ENCODE data around the gene CSTB. TPM values are rescaled to one million over a fixed set of nuclear protein-coding genes. Genes with fewer than 3 reads are reported as not detected.

The CSTB gene
- total RNA-seq, 2 donors from 2014 or later = 2.3 to 8.4 TPM

- no peaks in the 10 kb centered on the region for H3K9me3 ChIP-seq
- no peak for TF ChIP-seq CTCF (IDR thresholded peaks at IDR 0.05)
- H3K4me1 ChIP-seq (ENCODE audit: control insufficient read depth in 1 of 2, low read depth in 2 of 2) = peaks cover 11 to 23% of the 10 kb centered on the region in 2 donors
- no peaks in the 10 kb centered on the region for H3K27me3 ChIP-seq (replicated peaks; ENCODE audit: insufficient read depth)
- no peak for DNase-seq (ENCODE audit: low spot score)
- H3K4me3 ChIP-seq = no peak overlapping the region
- peaks cover 38% of the 10 kb centered on the region for H3K36me3 ChIP-seq
- no peak for ATAC-seq (ENCODE audit: insufficient number of reproducible peaks, low FRiP score, low read depth)
- no peak overlapping the region for H3K27ac ChIP-seq
Observed at GRCh38 chr21:43755820-43756594, 20.1 kb downstream of the CSTB start.

- no peak for ATAC-seq (ENCODE audit: insufficient number of reproducible peaks, low FRiP score, low read depth)
- H3K27ac ChIP-seq = no peak overlapping the region
- no peak for DNase-seq (ENCODE audit: low spot score)
Observed at GRCh38 chr21:43754948-43755781, 20.9 kb downstream of the CSTB start.

GRCh38 chr21:43753439-43753799 is 22.7 kb downstream of the CSTB start:
- Histone ChIP-seq H3K27me3 (replicated peaks; ENCODE audit: insufficient read depth) (no peaks in the 10 kb centered on the region), H3K27ac (no peak overlapping the region), H3K9me3 (no peaks in the 10 kb centered on the region), H3K4me1 (ENCODE audit: control insufficient read depth in 1 of 2, low read depth in 2 of 2) (peaks cover 11 to 22% of the 10 kb centered on the region in 2 donors), H3K36me3 (peaks cover 47% of the 10 kb centered on the region), H3K4me3 (no peak overlapping the region)
- TF ChIP-seq CTCF (IDR thresholded peaks at IDR 0.05) = no peak
- DNase-seq (ENCODE audit: low spot score) = no peak
- no peak for ATAC-seq (ENCODE audit: insufficient number of reproducible peaks, low FRiP score, low read depth)

More at GRCh38 chr21:43754948-43755781, 20.9 kb downstream of the CSTB start:
- no peaks in the 10 kb centered on the region for H3K9me3 ChIP-seq
- no peak for TF ChIP-seq CTCF (IDR thresholded peaks at IDR 0.05)
- peaks cover 11 to 23% of the 10 kb centered on the region in 2 donors for H3K4me1 ChIP-seq (ENCODE audit: control insufficient read depth in 1 of 2, low read depth in 2 of 2)
- H3K4me3 ChIP-seq = no peak overlapping the region
- no peaks in the 10 kb centered on the region for H3K27me3 ChIP-seq (replicated peaks; ENCODE audit: insufficient read depth)
- H3K36me3 ChIP-seq = peaks cover 42% of the 10 kb centered on the region

GRCh38 chr21:43752758-43753438 is 23.2 kb downstream of the CSTB start:
- no peak for TF ChIP-seq CTCF (IDR thresholded peaks at IDR 0.05)
- H3K9me3 ChIP-seq = no peaks in the 10 kb centered on the region
- peaks cover 10 to 19% of the 10 kb centered on the region in 2 donors for H3K4me1 ChIP-seq (ENCODE audit: control insufficient read depth in 1 of 2, low read depth in 2 of 2)
- peaks cover 48% of the 10 kb centered on the region for H3K36me3 ChIP-seq
- DNase-seq (ENCODE audit: low spot score) = no peak
- no peaks in the 10 kb centered on the region for H3K27me3 ChIP-seq (replicated peaks; ENCODE audit: insufficient read depth)
- H3K4me3 ChIP-seq = no peak overlapping the region
- no peak overlapping the region for H3K27ac ChIP-seq
- ATAC-seq (ENCODE audit: insufficient number of reproducible peaks, low FRiP score, low read depth) = no peak

All from thoracic aorta (tissue), 2 donors.